GM18858 (cell line): ENCODE data around the gene RBM39.
A peak's percentile ranks its signal among the peaks of the same experiment; 100 is the strongest.
"Not testable (repeated sequence)": the region's sequence is repeated elsewhere in the genome, so short reads cannot be mapped to it uniquely, and the experiment has no call there.

ENCODE experiments used
- ATAC-seq: cut with Tn5 transposase; IDR thresholded peaks from one replicate; pipeline ENCODE4 v1.9.1; 2021; ENCODE audit not compliant: unreplicated experiment

The RBM39 gene

DNA sequence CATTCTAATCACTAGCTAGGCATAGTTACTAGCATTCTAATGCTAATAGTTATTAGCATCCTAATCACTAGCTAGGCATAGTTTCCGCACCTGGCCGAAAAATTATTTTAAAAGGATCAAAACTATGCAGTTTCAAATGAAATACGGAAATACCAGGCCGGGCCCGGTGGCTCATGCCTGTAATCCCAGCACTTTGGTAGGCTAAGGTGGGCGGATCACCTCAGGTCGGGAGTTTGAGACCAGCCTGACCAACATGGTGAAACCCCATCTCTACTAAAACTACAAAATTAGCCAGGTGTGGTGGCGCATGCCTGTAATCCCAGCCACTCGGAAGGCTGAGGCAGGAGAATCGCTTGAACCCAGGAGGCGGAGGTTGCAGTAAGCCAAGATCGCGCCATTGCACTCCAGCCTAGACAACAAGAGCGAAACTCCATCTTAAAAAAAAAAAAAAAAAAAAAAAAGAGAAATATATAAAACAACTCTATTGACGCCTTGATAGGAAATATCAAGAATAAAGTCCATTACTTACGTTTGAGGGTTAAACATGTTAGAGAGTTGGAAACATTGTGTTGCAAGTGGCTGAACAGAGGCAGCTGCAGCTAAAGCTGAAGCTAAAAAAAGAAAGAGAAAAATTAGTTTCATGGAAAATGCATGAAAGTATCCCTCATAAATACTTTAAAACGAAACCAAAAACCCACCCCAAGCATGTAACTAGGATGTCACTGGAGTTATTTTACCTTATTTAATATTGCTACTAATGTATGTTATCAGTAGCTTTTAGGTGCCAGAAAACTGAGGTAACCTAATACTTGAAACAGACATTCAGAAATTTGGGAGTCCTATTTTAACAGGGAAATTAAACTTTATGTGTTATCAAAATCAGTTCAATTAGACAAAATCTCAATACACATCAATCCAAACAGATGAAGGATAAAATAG, 35.2 kb downstream of the RBM39 start:
- not testable (repeated sequence) for ATAC-seq

DNA sequence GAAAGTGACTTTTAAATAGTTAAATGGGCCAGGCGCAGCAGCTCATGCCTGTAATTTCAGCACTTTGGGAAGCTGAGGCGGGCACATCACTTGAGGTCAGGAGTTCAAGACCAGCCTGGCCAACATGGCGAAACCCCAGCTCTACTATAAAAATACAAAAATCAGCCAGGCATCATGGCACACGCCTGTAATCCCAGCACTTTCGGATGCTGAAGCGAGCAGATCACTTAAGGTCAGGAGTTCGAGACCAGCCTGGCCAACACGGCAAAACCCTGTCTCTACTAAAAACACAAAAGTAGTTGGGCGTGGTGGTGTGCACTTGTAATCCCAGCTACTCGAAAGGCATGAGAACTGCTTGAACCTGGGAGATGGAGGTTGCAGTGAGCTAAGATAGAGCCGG, 36.2 kb downstream of the RBM39 start:
- ATAC-seq: not testable (repeated sequence)

DNA sequence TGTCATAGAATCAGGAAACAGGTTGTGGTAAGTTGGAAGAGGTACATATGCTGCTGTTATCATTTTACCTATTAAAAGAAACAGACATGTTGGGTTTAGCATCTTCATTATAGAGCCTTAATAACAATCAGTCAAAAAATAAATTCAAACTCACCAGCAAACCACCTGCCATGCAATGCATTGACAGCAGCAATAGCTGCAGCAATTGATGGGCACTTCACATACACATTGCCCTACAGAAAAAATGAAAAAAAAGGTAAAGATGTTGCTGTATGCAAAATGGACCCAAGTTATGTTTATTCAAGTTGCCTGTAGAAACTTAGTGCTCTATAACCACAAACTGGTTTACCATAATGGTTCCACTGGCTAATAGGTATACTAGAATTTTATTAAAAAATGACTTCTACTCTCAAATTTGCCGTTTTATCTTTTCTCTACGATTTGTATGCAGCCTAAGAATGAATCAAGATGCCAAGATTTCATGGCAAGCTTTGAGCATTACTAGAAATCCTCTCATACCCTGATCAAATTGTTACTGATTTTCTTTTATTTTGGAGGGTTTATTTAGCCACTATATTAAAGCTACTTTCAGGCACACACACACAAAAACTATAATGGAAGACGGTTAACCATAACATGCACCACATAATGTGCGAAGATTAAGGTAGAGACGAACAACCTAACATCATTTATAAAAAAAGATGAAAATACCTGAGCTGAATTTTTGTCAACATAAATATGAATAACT, 37.4 kb downstream of the RBM39 start:
- ATAC-seq: no peak

DNA sequence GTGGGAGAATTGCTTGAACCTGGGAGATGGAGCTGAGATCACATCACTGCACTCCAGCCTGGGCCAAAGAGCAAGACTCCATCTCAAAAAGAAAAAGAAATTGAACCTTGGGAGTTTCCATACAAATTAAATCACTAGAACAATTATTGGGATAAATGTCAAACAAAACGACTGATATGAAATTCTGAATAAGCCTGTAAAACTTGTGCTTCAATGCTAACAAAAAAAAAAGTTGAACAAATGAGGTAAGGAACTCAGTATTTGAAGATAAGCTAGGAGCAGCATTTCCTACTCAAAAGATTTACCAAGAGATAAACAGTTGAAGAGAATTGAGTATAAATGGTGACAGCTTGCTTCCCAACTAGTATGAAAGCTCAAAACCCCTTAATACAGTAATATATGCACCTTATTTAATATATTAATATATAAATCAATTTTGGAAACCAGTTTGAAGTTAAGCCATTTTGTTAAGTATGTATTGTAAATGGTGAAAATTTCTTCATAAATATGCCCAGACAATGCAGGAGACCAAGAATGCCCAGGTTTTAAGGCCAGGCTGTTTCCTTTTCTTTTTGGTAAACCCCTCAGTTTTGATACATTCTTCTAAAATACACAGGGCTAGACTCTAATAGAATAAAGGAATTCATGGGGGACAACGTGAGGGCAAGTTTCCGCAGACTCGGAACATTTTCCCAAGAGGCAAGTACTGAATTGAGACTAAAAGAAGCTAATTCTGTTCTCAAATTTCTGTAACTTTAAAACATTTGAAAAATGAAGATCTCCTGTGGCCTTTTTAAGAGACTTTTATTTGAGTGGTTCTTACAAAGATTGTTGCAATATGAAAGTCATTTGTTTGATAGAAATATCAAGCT, 39.0 kb downstream of the RBM39 start:
- no peak for ATAC-seq

DNA sequence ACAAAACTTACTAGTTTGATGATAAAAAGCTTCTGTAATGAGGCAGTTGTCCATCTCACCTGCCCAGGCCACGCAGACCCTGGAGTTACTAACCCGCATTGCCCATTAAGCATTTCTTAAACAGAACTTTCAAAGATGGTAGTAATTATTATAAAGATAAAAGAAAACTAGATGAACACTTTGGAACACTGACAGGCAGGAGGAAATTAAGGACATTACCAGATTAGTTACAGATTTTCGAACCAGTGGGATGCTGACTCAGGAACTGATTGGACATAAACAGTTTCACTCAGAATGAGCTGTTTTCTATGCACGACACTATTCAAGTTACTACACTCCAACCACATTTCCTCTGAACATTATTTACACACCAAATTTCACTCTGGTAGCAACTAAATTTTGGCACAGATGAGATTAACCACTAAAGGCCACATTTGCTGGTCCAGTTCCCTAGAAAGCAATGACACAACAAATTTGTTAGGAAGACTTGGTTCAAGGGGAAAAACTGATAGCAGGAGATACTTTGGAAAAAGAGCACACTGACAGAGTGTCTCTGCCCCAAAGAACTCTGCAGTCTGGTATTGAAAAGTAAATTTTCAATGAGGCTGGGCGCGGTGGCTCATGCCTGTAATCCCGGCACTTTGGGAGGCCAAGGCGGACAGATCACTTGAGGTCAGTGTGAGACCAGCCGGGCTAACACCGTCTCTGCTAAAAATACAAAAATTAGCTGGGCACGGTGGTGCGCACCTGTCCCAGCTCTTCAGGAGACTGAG, 39.8 kb downstream of the RBM39 start:
- no peak for ATAC-seq

DNA sequence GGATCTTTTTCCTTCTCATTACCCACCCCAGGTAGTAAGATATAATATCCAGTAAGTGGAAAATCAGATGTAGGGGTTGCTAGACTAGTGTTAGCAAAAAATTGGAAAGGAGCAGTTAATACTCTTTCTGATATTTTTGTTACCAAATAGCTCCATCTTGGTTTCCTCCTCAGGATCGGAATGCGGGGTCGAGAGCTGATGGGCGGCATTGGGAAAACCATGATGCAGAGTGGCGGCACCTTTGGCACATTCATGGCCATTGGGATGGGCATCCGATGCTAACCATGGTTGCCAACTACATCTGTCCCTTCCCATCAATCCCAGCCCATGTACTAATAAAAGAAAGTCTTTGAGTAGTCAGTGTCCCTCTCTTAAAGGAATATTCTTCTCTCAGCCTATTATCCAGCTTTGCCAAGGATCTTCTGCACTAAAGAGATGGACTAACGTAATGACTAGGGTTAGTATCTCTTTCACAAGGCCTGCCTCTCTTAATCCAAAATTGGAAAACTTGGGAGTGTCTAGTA, 41.4 kb downstream of the RBM39 start:
- no peak for ATAC-seq

DNA sequence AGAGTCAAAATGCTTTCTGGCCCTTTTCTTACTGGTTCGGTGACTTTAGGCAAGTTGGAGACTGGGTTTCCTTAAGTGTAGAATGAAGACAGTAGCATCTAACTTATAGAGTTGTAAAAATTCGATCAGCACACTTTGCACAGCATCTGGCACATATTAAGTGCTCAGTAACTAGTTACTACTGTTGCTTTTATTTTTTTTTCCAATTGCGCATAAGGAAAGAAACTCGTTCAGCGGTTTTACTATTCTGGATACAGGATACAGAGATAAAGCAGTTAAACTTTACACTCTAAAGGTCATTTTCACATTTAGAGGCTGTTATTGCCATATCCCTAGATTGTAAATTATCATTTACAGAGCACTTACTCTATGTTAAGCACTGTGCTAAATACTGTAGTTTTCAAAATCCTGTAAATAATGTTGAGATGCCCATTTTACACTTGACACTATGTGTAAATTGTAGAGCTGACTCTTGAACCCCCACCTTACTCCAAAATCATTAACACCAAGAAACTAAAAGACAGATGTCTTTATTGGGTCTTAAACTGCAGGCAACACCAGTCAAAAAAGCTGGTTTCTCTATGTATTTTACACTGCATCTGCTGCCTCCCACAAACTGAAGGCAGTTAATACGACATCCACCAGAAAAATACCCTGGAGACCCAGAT, 42.0 kb downstream of the RBM39 start:
- no peak for ATAC-seq

DNA sequence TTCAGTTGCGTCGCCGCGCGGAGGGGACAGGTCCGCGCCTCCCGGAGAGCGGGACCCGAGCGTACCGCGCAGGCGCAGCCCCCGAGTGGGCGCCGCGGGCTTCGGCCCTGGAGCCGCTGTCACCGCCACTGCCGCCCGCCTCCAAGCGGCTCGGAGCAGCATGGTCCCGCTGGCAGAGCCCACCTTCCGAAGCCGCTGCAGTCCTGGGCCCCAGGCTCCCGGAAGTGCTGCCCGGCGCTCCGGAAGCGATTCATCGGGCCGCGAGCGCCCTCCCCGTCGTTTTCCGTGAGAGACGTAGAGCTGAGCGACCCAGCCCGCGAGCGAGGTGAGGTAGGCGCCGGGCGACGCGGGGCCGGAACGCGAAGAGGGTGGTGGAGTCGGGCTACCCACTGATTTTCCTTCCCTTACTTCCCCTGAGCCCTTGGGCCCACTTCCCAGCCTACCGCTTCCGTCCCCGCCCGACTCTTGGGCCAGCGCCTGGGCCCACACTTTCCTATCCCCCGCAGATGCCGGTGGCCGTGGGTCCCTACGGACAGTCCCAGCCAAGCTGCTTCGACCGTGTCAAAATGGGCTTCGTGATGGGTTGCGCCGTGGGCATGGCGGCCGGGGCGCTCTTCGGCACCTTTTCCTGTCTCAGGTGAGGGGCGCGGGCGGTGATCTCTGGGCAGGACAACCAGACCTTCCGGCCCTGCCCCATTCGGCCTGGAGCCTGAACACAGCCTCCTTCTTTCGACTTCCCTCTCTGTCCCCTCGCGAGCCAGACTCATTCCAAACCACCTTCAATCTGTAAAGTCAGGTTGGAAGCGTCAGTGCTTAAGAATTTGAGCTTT, 42.7 kb downstream of the RBM39 start, which contains the start of the genes NFS1 and ROMO1:
NFS1 (minus strand) TSS at position 226 of the 830 bp plus-strand sequence; CDS start at position 162, 64 bp downstream.
ROMO1 (plus strand) TSS at position 279 of the 830 bp plus-strand sequence; CDS start at position 507, 228 bp downstream.
- ATAC-seq: peak; percentile 71

DNA sequence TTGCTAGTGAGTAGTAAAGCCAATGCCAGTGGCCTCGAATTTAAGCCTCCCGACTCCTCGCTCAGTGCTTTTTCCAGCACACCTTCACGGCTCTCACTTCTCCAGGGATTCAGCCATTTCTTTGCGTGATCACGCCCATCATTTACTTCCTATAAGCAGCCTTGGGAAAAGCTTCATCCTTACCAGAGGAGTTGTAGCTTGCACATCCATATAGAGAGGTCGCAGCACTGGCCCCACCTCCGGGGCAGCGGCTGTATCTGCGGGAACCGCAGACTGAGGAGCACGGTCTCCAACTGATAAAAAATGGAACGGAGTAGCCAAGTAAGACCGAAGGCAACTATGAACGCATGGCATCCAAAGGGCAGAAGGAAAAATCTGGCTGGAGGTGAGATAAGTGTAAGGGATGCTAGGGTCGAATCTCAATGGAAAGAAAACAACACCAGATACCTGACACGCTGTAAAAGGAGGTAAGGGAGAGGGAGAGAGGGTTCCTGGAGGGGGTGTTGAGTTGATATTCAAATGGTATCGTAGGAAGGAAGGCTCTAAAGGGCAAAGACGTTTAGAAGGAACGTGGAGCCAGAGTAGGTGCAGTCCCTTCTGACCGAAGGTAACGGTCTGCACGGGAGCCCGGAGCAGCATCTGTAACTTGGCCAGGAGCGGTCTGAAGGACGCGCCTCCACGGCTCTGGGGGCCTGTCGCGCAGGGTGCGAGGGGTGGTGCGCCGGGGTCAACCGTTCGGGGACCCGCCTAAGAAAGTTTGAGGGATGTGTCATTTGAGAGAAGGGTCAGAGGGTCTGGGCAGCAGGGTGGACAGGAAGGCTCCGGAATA, 43.5 kb downstream of the RBM39 start:
- ATAC-seq: no peak

DNA sequence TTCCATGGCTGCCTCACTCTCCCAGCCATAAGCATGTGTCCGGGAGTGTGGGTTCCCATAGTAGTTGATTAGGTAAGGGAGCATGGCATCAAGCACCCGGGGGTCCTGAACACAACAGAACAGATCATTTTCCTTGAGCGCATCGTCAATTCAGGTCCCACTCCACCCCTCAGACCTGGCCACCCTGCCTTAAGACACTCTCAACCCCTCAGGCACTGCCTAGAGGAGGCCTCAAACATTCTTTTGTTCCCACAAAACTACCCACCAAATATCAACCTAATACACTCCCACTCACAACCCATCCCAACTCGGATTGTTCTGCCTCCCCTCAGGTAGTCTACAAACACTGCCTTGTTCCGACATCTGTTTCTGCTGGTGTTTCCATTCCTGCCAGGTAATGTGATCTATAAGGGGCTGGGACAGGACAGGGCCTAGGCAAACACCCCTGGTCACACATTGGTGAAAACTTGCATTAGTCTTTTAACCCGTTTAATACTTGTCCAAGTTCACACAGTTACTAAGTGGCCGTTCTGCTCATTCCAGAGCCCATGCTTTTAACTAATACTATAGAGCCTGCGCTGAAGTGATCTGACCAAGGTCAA, 44.3 kb downstream of the RBM39 start:
- no peak for ATAC-seq

DNA sequence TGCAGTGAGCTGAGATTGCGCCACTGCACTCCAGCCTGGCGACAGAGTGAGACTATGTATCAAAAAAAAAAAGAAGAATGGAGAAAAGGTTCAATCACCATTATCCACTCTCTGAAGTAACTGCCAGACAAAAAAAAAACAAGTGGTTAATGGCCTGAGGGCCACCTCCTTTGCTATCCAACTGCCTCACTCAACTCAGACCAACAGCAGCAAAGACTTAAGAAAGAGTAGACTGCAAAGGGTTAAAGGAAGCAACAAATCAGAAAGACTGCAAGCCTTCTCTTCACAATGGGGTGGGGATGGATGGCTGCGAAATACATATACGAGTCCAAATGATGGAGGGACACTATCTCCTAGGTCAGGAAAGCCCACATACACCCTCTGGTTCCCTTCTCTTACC, 46.1 kb downstream of the RBM39 start:
- ATAC-seq: no peak

DNA sequence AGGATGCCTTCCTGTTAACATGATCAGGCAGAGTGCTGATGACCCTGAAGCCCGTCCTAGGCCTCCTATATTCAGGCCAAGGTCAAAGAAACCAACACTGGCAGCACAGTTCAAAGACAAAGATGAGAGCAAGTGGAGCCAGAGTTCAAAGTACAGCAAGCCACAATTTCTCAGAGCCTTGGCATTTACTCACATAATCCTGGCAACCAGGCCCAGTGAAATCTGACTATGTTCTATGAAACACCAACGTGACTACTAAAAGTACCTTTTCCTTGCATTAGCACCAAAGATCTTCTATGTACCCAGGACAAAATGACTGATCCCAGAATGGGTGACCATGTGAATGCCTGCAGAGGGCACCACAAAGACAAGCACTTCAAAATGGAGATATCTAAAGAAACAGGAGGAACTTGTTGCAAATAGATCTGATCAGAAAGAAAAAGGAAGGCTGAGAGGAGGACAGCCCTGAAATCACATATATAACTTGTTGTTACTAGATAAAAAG, 46.8 kb downstream of the RBM39 start:
- no peak for ATAC-seq

DNA sequence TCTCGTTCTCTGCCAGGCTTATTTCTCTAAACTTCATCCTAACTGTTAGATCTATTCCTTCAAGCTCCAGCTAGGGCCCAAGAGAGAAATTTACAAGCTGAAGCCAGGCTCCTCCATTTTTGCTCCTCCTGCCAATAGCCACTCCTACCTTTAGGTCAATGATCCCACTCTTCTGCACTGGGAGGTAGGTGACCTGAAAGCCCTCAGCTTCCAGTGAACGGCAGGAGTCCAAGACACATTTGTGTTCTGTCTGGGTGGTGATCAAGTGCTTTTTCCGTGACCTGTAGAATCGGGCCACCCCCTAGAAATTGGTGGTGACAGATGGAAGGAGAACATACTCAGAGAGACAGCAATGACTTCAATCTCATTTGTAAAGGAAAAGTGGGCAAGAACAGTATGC, 51.8 kb downstream of the RBM39 start:
- ATAC-seq: no peak

DNA sequence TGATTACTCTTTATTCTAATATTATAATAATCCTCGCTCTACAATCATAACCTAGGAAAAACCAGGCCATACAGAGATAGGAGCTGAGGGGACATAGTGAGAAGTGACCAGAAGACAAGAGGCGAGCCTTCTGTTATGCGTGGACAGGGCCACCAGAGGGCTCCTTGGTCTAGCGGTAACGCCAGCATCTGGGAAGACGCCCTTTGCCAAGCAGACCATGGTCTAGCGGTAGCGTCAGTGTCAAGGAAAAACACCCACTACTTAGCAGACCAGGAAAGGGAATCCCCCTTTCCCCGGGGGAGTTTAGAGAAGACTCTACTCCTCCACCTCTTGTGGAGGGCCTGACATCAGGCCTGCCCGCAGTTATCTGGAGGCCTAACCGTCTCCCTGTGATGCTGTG, 55.2 kb downstream of the RBM39 start:
- ATAC-seq: not testable (repeated sequence)

DNA sequence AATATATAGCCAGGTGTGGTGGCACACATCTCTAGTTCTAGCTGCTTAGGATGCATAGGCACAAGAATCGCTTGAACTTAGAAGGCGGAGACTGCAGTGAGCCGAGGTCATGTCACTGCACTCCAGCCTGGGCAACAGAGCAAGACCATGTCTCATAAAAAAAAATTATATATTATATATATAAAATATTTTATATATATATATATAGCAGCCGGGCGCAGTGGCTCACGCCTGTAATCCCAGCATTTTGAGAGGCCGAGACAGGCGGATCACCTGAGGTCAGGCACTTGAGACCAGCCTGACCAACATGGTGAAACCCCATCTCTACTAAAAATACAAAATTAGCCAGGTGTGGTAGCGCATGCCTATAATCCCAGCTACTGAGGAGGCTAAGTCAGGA, 56.7 kb downstream of the RBM39 start:
- not testable (repeated sequence) for ATAC-seq

DNA sequence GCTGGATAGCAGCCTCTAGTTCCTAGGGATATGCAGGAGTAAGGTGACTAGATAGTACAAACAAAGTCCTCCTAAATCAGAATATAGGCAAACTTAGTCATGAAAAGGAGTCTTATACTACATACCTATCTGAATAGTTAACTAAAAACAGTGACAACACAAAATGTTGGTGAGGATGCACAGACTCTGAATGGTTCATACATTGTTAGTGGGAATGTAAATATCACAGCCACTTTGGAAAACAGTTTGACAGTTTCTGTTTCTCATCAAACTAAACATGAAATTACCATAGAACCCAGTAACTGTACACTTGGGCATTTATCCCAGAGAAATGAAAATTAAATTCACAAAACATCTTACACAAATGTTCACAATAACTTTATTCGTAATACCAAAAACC, 60.1 kb downstream of the RBM39 start:
- no peak for ATAC-seq
